Caco-2 (cell line): ENCODE results near the gene ATP6V0B. TPM values are rescaled to one million over a fixed set of nuclear protein-coding genes. Genes with fewer than 3 reads are reported as not detected.

Source experiments
- BruUV-seq: library from RNA; stranded (reverse); fragments of 400-500 nt; replicated peaks from 2 replicates; lab custom pipeline; 2021; lab: Mats Ljungman, UMichigan
- CTCF ChIA-PET: fragments of 300-600 bp; sonication (Branson Sonifier 250); formaldehyde crosslinking; loops from one replicate; lab custom pipeline; 2022; ENCODE audit warnings: antibody characterized with exemption; lab: Charles Lee
- POLR2A ChIA-PET: fragments of 300-600 bp; sonication (Branson Sonifier 250); formaldehyde crosslinking; loops from one replicate; lab custom pipeline; 2022; ENCODE audit warnings: antibody characterized with exemption; lab: Charles Lee
- DNase-seq, 2 experiments: peaks; one replicate each; pipeline versions ENCODE4 v3.0.0 to v3.0.0-alpha.2; 2020 to 2022
- H3K27me3 ChIP-seq: replicated peaks from 2 replicates; pipeline ENCODE4 v1.6.0; 2011; ENCODE audit warnings: low read length; ENCODE audit not compliant: control insufficient read depth, insufficient read depth
- H3K36me3 ChIP-seq: 2 replicates; pipeline ENCODE4 v1.5.1; 2011; ENCODE audit warnings: low read length; ENCODE audit not compliant: control insufficient read depth, insufficient read depth
- H3K4me1 ChIP-seq: fragments of 250-450 bp; sonication (Bioruptor Pico); 2 replicates; pipeline ENCODE4 v1.5.1; 2020; ENCODE audit warnings: mild to moderate bottlenecking
- H3K4me3 ChIP-seq: 2 replicates; pipeline ENCODE4 v1.5.1; 2011; ENCODE audit warnings: low read depth, mild to moderate bottlenecking, control low read depth, low read length
- H3K9me3 ChIP-seq: fragments of 250-450 bp; sonication (Bioruptor Pico); 2 replicates; pipeline ENCODE4 v1.5.1; 2020; ENCODE audit warnings: mild to moderate bottlenecking, moderate library complexity
- H3K27ac Mint-ChIP-seq: one replicate; pipeline ENCODE4 v1.8.0; 2022; ENCODE audit warnings: mixed read lengths; ENCODE audit not compliant: unreplicated experiment
- H3K27me3 Mint-ChIP-seq: one replicate; pipeline ENCODE4 v1.8.0; 2022; ENCODE audit warnings: mixed read lengths; ENCODE audit not compliant: insufficient read depth, unreplicated experiment
- H3K36me3 Mint-ChIP-seq: one replicate; pipeline ENCODE4 v1.8.0; 2022; ENCODE audit warnings: mild to moderate bottlenecking, mixed read lengths; ENCODE audit not compliant: insufficient read depth, unreplicated experiment
- H3K4me1 Mint-ChIP-seq: one replicate; pipeline ENCODE4 v1.8.0; 2022; ENCODE audit warnings: low read depth, mixed read lengths; ENCODE audit not compliant: unreplicated experiment
- H3K4me3 Mint-ChIP-seq: one replicate; pipeline ENCODE4 v1.8.0; 2022; ENCODE audit warnings: mild to moderate bottlenecking, moderate library complexity, mixed read lengths; ENCODE audit not compliant: unreplicated experiment
- H3K9me3 Mint-ChIP-seq: one replicate; pipeline ENCODE4 v1.8.0; 2022; ENCODE audit warnings: mixed read lengths; ENCODE audit not compliant: unreplicated experiment
- CTCF ChIP-seq, 2 experiments: fragments of 200-600 bp in 1 of 2; IDR thresholded peaks; 1 replicate in 1 of 2; 2 replicates in 1 of 2; pipeline versions ENCODE4 v1.5.1 to v1.8.0; 2011 to 2022; ENCODE audit warnings: antibody characterized with exemption in 1 of 2, control low read depth in 1 of 2, inconsistent platforms in 1 of 2, low read depth in 1 of 2, low read length in 1 of 2, mild to moderate bottlenecking in 1 of 2, moderate library complexity in 1 of 2; ENCODE audit not compliant: insufficient read depth in 1 of 2, severe bottlenecking in 1 of 2, unreplicated experiment in 1 of 2
- intact Hi-C: fragments of 100-400 bp; cut with micrococcal nuclease; formaldehyde crosslinking; loops from one replicate; pipeline ENCODE4 v1.10.0; 2022; ENCODE audit not compliant: unreplicated experiment
- total RNA-seq: library from RNA; stranded (reverse); gene quantifications from 2 replicates; pipeline ENCODE4 v1.2.3, GENCODE V29; 2022

ATP6V0B gene
- total RNA-seq, 1 experiment from 2014 or later = 91.2 TPM

- H3K27me3 ChIP-seq = no peaks in the 10 kb centered on the region
- DNase-seq = no peak
- H3K36me3 ChIP-seq = peaks cover 3% of the 10 kb centered on the region
- CTCF ChIA-PET = no interaction called here
- H3K9me3 Mint-ChIP-seq = no peaks in the 10 kb centered on the region
- peaks cover 21% of the 10 kb centered on the region for H3K4me1 ChIP-seq
- no peaks in the 10 kb centered on the region for H3K9me3 ChIP-seq
- H3K4me3 Mint-ChIP-seq = peak overlapping the region; percentile 91
- peak overlapping the region; percentile 80 for H3K4me3 ChIP-seq
- peaks cover 24% of the 10 kb centered on the region for H3K4me1 Mint-ChIP-seq
- peaks cover 45% of the 10 kb centered on the region for H3K36me3 Mint-ChIP-seq
- no TSS peak for BruUV-seq
- POLR2A ChIA-PET = no interaction called here
- TF ChIP-seq CTCF (IDR thresholded peaks at IDR 0.05; ENCODE audit: insufficient read depth in 1 of 2, low read depth in 1 of 2, low read length in 1 of 2, severe bottlenecking in 1 of 2, unreplicated experiment in 1 of 2) = no peak
- no peaks in the 10 kb centered on the region for H3K27me3 Mint-ChIP-seq
- intact Hi-C loops = no loop called here
- H3K27ac Mint-ChIP-seq = no peak overlapping the region
Measured at GRCh38 chr1:43978264-43978550, 3.4 kb downstream of the ATP6V0B start.

DNA sequence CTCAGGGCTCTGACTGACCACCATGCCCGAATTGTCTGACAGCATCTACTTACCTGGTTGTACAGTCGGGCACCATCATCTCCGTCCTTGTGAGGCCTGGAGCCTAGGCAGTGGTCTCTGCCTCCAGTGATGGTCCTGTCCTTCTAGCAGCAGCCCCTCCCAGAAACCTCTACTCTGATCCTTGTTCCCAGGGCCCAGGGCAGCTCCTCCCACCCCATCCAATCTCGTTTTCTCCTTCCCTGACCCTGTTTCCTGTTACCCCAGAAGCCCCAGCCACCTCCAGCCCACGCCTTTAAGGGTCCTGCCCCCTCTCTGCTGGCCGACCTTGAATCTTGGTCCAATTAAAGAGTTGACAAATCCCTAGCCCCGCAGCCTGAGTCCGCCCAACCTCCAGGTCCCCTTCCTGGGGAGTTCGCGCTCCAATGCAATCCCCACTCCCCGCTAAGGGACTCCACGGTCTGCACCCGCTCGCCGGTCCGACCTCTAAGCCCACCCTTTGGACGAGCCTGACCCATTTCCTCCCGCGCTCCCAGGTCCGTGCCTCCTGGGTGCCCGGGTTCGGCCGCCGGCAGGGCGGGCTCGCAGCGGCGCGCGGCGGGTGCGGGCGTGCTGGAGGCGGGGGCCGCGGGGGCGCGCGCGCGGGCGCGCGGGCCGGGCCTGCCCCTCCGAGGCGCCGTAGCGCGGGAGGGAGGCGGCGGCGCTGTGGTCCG lies 3.9 kb downstream of the ATP6V0B start, which contains the start of gene B4GALT2:
TSS of gene B4GALT2 (plus strand) at position 660 of the 710 bp plus-strand sequence. CDS start 1,951 bp downstream, outside the sequence.
- Histone ChIP-seq H3K4me3 (peak within 1 kb of the TSS; percentile 80), H3K27me3 (no peaks in the 10 kb centered on the region), H3K9me3 (no peaks in the 10 kb centered on the region), H3K36me3 (peaks cover 3% of the 10 kb centered on the region), H3K4me1 (peaks cover 21% of the 10 kb centered on the region)
- peak in 1 of 2 experiments; percentile 58 for DNase-seq
- Mint-ChIP-seq H3K36me3 (peaks cover 45% of the 10 kb centered on the region), H3K4me3 (peak within 1 kb of the TSS; percentile 91), H3K9me3 (no peaks in the 10 kb centered on the region), H3K4me1 (peaks cover 24% of the 10 kb centered on the region), H3K27me3 (no peaks in the 10 kb centered on the region), H3K27ac (peak within 1 kb of the TSS; percentile 52)
- BruUV-seq = no TSS peak
- ChIA-PET POLR2A (no interaction called here), CTCF (no interaction called here)
- TF ChIP-seq CTCF (IDR thresholded peaks at IDR 0.05; ENCODE audit: insufficient read depth in 1 of 2, low read depth in 1 of 2, low read length in 1 of 2, severe bottlenecking in 1 of 2, unreplicated experiment in 1 of 2) = no peak
- intact Hi-C loops = no loop called here

DNA sequence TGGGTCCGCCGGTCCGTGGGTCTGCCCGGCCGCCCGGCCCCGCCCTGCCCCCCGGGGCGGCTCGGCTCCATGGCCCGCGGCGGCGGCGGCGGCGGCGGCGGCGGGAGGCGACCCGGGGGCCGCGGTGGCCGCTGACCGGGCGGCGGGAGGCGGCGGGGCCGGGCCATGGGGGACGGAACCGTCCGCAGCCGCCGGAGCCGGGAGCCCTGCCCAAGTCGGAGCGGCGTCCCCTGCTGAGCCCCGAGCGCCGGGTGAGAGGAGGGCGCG lies 4.4 kb downstream of the ATP6V0B start:
- Mint-ChIP-seq H3K27me3 (no peaks in the 10 kb centered on the region), H3K4me3 (peak overlapping the region; percentile 75), H3K9me3 (no peaks in the 10 kb centered on the region), H3K27ac (no peak overlapping the region), H3K36me3 (peaks cover 41% of the 10 kb centered on the region), H3K4me1 (peaks cover 24% of the 10 kb centered on the region)
- no peaks in the 10 kb centered on the region for H3K27me3 ChIP-seq
- H3K36me3 ChIP-seq = peaks cover 3% of the 10 kb centered on the region
- no peak for TF ChIP-seq CTCF (IDR thresholded peaks at IDR 0.05; ENCODE audit: insufficient read depth in 1 of 2, low read depth in 1 of 2, low read length in 1 of 2, severe bottlenecking in 1 of 2, unreplicated experiment in 1 of 2)
- H3K4me1 ChIP-seq = peaks cover 21% of the 10 kb centered on the region
- H3K4me3 ChIP-seq = peak overlapping the region; percentile 80
- ChIA-PET CTCF (no interaction called here), POLR2A (no interaction called here)
- no peak for DNase-seq
- intact Hi-C loops = no loop called here
- H3K9me3 ChIP-seq = no peaks in the 10 kb centered on the region
- no TSS peak for BruUV-seq
